GM21447 (cell line): ENCODE measurements around the gene MDM1.

ENCODE experiments used
- ATAC-seq: cut with Tn5 transposase; IDR thresholded peaks from one replicate; pipeline ENCODE4 v1.9.1; 2021; ENCODE audit not compliant: unreplicated experiment

The MDM1 gene

GRCh38 chr12:68326716-68327115, 5.4 kb downstream of the MDM1 start:
- ATAC-seq: no peak

DNA sequence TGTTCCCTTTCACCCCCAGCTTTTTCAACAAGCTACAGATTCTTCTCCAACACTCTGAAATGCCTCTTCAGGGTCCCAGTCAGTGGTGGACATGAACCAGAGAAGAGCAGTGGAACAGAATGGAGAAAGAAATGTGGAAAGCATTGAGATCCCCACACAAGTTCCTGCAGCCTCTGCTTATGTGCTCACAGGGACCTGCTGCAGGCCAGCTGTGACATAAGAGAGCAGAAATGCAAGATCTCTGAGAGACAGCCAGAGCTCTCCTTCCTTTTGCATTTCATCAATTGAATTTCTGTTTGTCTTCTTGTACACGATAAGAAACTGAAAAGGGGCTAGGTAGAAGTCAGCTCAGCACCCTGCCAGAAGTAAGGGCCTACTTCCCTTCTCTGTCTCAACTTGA, 6.2 kb downstream of the MDM1 start:
- no peak for ATAC-seq

- no peak for ATAC-seq
Measured at GRCh38 chr12:68324531-68324930, 7.6 kb downstream of the MDM1 start.

- ATAC-seq: no peak
Measured at GRCh38 chr12:68321140-68321539, 11.0 kb downstream of the MDM1 start.

DNA sequence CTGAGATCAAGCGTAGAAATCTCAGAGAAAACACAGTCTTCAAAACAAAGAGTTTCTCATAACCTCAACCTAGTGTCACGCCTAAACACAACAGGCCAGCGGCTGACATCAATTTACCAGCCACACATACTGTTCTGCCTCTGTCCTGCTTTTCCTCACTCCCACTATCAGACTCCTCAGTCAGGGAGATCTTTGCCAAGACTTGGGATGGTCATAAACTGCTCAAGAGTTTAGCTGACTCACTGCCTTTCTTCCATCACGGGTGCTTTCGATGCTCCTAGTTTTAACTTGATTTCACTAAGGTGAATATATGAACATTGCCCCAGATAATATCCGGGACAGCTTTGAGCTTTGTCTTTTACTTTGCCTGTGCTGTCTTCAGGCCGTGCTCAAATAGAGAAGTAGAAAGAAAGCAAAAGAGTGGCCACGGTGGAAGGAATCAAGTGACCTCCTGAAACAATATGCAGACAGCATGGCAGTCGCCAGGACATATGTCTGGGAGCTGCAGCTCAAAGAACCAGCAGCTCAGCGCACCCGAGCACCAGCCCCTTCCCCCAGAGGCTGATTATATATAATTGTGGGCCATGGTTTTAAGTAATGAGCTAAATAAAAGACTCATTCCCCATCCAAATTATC, 12.1 kb downstream of the MDM1 start:
- no peak for ATAC-seq

DNA sequence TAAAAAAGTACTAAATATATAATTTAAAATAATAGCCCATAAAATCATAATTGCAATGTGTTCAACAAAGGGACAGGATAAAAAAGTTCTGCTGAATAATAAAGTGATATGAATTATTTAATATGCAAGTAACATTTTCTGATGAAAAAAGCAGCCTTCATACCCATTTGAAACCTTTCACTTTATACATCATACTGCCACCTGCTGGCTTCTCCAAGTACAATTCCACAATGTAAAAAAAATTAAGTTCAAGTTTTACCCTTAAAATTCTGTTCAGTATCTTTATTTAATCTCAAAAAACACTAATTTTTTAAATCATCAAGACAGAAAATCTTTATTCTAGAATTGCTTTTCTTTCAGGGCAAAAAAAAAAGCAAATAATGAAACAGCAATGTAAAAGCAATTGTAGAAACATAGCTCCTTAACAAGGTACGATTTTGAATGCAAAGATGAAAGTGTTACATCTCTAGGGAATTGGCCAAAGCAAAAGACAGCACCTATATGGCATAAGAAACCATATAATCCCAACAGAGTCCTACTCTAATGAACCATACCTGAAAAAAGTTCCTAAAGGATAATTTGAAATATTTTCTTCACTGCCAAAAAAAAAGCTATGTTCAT, 15.0 kb downstream of the MDM1 start:
- no peak for ATAC-seq

- ATAC-seq: no peak
Measured at GRCh38 chr12:68310370-68310769, 21.8 kb downstream of the MDM1 start.

DNA sequence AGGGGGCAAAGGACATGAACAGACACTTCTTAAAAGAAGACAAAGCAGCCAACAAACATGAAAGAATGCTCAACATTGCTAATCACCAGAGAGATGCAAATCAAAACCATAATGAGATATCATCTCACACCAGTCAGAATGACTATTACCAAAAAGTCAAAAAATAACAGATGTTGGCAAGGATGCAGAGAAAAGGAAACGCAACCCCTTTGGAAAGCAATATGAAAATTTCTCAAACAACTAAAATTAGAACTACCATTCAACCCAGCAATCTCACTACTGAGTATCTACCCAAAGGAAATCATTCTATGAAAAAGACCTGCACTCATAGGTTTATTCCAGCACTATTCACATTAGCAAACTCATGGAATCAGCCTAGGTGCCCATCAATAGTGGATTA, 25.6 kb downstream of the MDM1 start:
- no peak for ATAC-seq

DNA sequence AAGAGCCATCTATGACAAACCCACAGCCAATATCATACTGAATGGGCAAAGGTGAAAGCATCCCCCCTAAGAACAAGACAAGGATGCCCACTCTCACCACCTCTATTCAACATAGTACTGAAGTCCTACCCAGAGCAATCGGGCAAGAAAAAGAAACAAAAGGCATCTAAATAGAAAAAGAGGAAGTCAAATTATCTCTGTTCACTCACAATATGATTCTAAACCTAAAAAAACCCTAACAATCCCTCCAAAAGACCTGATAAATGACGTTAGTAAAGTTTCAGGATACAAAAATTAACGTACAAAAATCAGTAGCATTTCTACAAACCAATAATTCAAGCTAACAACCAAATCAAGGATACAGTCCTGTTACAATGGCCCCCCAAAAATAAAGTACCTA, 26.9 kb downstream of the MDM1 start:
- peak; percentile 55 for ATAC-seq

- ATAC-seq: no peak
Measured at GRCh38 chr12:68304626-68305025, 27.5 kb downstream of the MDM1 start.

- ATAC-seq: no peak
Measured at GRCh38 chr12:68303850-68304249, 28.3 kb downstream of the MDM1 start.

DNA sequence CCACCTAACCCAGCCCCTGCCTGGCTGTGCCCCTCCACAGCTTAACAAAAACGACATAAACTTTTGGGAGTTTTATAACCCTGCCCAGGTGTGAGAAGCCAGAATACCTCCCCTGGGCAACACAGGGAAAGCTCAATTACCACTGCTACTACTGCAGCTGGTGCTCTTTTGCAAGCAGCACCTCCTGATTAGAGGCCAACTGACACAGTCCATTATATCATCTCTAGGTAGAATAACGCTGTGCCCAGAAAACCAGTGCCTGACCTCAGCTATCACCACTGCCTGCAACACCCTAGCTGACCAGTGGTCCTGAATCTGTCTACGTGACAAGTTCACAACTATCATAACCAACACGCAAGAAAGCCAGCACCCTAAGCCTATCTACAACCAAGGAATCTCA, 34.2 kb downstream of the MDM1 start:
- no peak for ATAC-seq

DNA sequence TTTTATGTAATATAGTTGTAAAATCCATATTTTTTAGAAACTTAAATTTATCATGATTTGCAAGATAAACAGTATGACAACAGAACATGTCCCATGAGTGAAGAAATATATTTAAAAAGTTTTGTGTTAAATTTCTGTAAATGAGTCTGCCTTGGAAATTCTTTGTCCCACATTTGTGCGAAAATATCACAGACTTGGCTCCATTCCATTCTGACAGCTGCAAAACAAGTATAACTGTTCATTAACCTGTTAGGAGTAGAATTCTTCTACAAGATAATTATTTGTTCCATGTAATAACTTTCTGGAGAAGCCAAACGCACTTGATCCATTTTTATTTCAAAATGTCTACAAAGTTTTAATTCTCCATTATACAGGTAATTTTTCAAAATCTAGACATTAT, 37.9 kb downstream of the MDM1 start:
- ATAC-seq: no peak

- no peak for ATAC-seq
Measured at GRCh38 chr12:68293347-68293746, 38.8 kb downstream of the MDM1 start.

GRCh38 chr12:68292151-68292943, 39.8 kb downstream of the MDM1 start:
- ATAC-seq: no peak

DNA sequence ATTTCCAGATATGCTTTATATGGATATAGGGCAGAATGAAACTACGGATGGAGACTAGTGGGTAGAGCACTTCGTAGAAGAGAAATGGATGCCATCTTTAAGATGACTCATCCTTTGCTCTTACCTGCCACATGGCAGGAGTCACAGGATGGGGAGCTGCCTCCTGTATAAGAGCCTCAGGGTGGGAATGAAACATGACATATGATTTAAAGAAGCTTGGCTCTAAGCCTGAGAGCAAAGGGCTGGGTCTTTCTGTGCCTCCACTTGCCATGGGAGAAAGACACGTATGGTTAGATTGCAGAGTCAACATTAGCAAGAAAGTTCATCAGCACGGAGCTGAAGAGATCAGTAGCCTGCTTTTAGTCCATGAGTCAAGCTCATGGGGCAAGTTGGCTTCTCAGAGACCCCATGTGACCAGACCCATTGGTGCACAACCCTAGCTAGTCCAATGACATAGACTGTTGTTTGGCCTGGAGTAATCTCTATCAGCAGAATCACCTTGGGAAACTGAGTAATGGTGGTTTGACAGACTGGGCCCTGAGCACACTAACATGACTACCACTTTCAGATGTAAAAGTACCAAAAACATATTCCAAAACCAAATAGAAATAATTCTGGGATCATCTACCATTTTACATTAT, 40.6 kb downstream of the MDM1 start:
- ATAC-seq: no peak

GRCh38 chr12:68290126-68290525, 42.0 kb downstream of the MDM1 start:
- peak; percentile 99 for ATAC-seq

DNA sequence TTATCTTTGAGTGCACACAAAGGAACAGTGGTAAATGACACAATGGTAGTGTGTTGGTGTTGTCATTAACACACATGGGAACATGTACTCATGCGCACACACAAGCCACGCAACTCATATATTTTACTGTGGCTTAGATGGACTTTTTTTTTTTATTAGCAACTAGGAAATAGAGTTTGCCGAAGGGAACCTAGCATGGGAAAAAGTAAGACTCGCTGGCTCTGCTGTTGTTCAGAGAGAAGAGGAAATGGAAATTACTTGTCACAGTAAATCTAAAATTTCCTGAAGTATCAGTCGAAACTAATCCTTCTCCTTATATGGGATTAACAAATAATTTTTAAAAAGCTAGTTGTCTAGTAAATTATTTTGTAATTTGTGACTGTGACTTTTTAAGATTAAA, 45.1 kb downstream of the MDM1 start:
- no peak for ATAC-seq

GRCh38 chr12:68286396-68286795, 45.8 kb downstream of the MDM1 start:
- no peak for ATAC-seq

DNA sequence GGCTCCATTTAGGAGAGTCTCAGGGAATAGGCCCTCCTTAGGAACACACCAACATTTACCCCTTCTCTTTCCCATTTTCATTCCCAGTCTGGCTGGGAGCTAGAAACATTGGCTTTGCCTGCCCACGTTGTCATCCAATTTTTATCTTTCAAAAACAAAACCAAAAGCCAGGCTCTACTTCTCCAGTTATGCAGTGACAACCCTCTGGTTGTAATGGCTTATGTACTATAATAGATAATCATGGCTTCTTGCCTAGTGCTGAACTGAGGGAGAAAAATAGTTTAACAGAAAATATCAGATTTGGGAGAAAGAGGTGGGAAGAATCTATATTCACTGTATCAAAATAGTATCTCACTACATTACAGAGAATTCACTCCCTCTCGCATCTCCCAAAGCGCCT, 46.6 kb downstream of the MDM1 start:
- no peak for ATAC-seq

DNA sequence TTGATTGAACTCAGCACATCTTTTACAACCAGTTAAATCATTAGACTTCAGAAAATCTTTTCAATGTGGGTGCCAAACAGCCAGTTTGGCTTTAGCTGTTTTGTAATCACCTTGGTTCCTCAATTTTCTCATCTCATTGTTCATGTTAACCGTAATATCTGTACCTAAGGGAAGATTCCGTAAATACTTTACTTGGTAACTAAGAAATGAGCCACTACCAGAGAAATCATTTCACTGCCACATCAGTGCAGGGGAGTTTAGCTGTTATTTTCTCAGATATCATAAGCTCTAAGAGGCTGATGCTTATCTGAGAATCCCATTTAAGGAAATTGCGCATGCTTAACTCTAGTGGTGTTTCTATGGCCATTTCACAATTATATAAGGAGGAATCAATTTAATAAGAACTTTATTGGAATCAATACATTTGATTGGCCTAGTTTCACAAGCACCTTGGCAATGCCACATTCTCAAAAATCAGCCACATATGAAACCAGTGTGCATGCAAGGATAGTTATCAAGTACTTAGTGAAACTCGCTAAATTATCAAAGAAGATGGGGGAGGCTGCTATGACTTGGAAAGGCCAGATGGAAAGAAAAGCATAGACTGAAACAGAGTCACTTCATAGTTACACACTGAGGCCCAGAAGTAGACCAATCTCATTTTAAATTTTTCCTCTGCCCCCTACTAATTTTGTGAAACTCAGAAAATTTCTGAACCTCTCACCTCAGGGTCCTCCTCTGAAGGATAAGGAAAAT, 50.7 kb downstream of the MDM1 start:
- ATAC-seq: no peak
